Neural crest cell (in vitro differentiated cells): ENCODE results near the gene CDC42BPG. TPM values are rescaled to one million over a fixed set of nuclear protein-coding genes. Genes with fewer than 3 reads are reported as not detected.

Source experiments
- DNase-seq: peaks from one replicate; pipeline ENCODE4 v3.0.0; 2021; ENCODE audit warnings: low read depth, mixed read lengths, low spot score
- H3K27ac Mint-ChIP-seq: one replicate; pipeline ENCODE4 v1.8.0; 2021; ENCODE audit warnings: mild to moderate bottlenecking, mixed read lengths; ENCODE audit not compliant: unreplicated experiment
- H3K27me3 Mint-ChIP-seq: 2 replicates; pipeline ENCODE4 v1.8.0; 2021; ENCODE audit warnings: low read depth, mild to moderate bottlenecking, mixed read lengths
- H3K36me3 Mint-ChIP-seq: 2 replicates; pipeline ENCODE4 v1.8.0; 2021; ENCODE audit warnings: low read depth, mild to moderate bottlenecking, mixed read lengths
- H3K4me1 Mint-ChIP-seq: 2 replicates; pipeline ENCODE4 v1.8.0; 2021; ENCODE audit warnings: mixed read lengths
- H3K4me3 Mint-ChIP-seq: one replicate; pipeline ENCODE4 v1.8.0; 2021; ENCODE audit warnings: mild to moderate bottlenecking, mixed read lengths
- H3K9me3 Mint-ChIP-seq: 2 replicates; pipeline ENCODE4 v1.8.0; 2021; ENCODE audit warnings: mixed read lengths
- total RNA-seq: library from RNA; stranded (reverse); gene quantifications from 2 replicates; pipeline ENCODE4 v1.2.1, GENCODE V29; 2021
- TF ChIP-seq, protein P1 (sequence below): fragments of 200-600 bp; sonication (generic); conservative IDR thresholded peaks from 2 replicates; pipeline ENCODE4 v1.5.0; 2021; ENCODE audit warnings: antibody characterized with exemption, mild to moderate bottlenecking

The CDC42BPG gene
- total RNA-seq, 1 donor from 2014 or later, result 3.5 TPM

DNA sequence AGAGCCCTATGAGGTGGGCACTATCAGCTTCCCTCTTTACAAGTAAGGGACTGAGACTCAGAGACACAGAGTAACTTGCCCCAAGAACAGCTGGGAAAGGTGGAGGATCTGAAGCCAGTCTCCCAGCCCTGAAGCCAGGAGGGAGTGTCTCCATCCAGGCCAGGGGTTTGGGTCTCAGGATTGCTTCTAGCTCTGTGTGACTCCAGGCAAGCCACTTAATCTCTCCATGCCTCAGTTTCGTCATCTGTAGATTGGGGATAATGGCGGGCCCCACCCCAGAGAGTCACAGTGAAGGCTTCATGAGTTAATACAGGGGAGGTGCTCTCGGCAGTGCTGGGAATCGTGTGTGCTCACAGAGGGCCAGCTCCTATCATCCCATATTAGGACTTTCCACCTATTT is 52.0 kb downstream of the CDC42BPG start:
- Mint-ChIP-seq H3K36me3 (no peaks in the 10 kb centered on the region), H3K27me3 (no peaks in the 10 kb centered on the region), H3K4me1 (no peaks in the 10 kb centered on the region), H3K9me3 (no peaks in the 10 kb centered on the region), H3K4me3 (no peak overlapping the region), H3K27ac (no peak overlapping the region)
- TF ChIP-seq, protein P1, sequence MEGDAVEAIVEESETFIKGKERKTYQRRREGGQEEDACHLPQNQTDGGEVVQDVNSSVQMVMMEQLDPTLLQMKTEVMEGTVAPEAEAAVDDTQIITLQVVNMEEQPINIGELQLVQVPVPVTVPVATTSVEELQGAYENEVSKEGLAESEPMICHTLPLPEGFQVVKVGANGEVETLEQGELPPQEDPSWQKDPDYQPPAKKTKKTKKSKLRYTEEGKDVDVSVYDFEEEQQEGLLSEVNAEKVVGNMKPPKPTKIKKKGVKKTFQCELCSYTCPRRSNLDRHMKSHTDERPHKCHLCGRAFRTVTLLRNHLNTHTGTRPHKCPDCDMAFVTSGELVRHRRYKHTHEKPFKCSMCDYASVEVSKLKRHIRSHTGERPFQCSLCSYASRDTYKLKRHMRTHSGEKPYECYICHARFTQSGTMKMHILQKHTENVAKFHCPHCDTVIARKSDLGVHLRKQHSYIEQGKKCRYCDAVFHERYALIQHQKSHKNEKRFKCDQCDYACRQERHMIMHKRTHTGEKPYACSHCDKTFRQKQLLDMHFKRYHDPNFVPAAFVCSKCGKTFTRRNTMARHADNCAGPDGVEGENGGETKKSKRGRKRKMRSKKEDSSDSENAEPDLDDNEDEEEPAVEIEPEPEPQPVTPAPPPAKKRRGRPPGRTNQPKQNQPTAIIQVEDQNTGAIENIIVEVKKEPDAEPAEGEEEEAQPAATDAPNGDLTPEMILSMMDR, result no peak
- no peak for DNase-seq

DNA sequence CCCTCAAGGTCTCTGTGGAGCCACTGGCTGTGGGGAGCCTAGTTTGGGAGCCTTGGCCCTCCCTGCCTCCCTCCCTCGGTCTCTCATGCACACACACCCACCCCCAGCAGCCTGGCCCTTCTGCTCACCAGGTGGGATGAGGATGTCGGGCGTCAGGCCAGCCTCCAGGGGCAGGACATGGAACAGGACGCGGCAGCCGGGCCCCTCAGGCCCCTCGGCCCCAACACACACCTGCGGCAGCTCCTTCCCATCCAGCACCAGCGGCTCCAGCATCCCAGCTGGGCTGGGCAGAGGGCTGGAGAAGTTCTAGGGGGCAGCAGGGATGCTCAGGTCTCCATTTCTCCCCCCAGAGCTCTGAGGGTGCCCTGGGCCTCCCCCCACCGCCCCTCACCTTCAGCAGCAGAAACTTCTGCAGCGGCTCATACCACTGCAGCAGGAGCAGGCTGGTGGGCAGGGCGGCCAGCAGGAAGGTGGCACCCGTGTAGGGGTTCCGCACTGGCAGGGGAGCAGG is 52.6 kb downstream of the CDC42BPG start:
- Mint-ChIP-seq H3K27me3 (no peaks in the 10 kb centered on the region), H3K27ac (no peak overlapping the region), H3K9me3 (no peaks in the 10 kb centered on the region), H3K4me3 (no peak overlapping the region), H3K4me1 (no peaks in the 10 kb centered on the region), H3K36me3 (no peaks in the 10 kb centered on the region)
- TF ChIP-seq, protein P1, result no peak
- DNase-seq, result no peak

DNA sequence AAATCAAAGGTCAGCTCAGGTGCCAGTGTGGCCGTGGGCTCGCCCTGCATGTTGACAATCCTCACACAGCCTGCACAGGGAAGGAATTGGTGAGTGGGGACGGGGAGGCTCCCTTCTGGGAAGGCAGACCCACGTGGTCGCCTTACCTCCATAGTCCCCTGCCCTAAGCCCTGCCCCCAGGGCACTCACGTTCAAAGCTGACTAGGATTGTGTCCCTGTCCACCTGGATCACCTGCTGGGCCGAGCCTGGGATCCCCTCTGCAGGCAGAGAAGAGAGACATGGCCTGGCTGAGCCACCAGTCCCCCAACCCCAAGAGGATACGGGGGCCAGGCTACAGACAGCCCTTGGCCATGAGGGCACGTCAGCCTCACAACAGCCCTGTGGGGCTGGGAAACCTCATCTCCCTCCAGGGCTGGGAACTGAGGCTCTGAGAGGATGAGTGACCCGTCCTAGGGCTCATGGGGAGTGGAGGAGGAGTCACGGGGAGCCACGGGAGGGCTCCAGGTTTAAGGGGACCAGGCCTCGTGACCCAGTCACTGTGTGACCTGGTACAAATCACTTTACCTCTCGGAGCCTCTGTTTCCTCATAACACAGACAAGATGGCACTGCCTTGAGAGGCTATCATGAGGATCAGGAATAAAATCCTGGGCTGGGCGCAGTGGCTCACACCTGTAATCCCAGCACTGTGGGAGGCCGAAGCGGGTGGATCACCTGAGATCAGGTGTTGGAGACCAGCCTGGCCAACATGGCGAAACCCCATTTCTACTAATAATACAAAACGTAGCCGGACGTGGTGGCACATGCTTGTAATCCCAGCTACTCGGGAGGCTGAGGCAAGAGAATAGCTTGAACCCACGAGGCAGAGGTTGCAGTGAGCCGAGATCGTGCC is 54.0 kb downstream of the CDC42BPG start:
- H3K27me3 Mint-ChIP-seq, result no peaks in the 10 kb centered on the region
- DNase-seq, result no peak
- H3K4me3 Mint-ChIP-seq, result no peak overlapping the region
- no peaks in the 10 kb centered on the region for H3K9me3 Mint-ChIP-seq
- H3K36me3 Mint-ChIP-seq, result no peaks in the 10 kb centered on the region
- H3K27ac Mint-ChIP-seq, result no peak overlapping the region
- TF ChIP-seq, protein P1, result no peak
- no peaks in the 10 kb centered on the region for H3K4me1 Mint-ChIP-seq

DNA sequence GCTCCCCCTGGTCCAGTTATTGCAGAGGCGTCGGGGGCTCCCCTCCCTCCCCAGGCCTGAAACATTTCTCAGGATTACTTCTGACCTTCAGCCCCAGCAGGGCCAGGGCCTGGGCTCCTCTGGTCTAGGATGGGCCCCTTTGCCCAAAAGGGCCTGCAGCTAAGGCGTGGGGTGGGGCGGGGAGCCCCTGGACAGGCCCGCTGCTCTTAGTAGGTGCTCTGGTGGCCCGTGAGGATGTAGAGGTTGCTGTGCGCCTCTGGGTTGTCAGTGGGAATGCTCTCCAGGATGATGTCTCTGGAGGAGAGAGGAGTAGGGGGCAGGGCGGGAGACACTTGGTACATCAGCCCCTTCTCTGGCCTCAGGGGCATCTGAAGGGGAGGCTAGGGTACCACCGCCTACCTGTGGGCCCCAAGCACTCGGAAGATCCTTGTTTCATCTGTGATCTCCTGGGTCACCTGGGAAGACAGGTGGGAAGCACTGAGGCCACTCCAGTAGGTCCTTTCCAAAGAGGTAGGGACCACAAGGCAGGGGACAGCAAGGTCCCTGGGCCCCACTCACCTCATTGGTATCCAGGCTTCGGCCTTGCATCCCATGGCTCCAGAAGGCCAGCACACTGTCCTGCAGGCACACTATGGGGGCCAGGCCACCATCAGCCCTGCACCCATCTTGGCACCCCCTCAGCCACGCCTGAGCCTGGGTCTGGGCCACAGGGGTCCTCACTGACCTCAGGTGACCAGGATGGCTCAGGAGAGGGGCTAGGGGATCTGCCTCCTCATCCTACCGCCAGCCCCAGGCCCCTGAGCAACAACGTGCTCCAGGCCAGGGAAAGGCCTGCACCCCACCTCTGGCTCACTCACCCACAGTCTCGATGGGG is 54.9 kb downstream of the CDC42BPG start:
- Mint-ChIP-seq H3K27me3 (no peaks in the 10 kb centered on the region), H3K4me1 (no peaks in the 10 kb centered on the region), H3K9me3 (no peaks in the 10 kb centered on the region), H3K27ac (no peak overlapping the region), H3K36me3 (no peaks in the 10 kb centered on the region), H3K4me3 (no peak overlapping the region)
- DNase-seq, result no peak
- TF ChIP-seq, protein P1, result no peak

DNA sequence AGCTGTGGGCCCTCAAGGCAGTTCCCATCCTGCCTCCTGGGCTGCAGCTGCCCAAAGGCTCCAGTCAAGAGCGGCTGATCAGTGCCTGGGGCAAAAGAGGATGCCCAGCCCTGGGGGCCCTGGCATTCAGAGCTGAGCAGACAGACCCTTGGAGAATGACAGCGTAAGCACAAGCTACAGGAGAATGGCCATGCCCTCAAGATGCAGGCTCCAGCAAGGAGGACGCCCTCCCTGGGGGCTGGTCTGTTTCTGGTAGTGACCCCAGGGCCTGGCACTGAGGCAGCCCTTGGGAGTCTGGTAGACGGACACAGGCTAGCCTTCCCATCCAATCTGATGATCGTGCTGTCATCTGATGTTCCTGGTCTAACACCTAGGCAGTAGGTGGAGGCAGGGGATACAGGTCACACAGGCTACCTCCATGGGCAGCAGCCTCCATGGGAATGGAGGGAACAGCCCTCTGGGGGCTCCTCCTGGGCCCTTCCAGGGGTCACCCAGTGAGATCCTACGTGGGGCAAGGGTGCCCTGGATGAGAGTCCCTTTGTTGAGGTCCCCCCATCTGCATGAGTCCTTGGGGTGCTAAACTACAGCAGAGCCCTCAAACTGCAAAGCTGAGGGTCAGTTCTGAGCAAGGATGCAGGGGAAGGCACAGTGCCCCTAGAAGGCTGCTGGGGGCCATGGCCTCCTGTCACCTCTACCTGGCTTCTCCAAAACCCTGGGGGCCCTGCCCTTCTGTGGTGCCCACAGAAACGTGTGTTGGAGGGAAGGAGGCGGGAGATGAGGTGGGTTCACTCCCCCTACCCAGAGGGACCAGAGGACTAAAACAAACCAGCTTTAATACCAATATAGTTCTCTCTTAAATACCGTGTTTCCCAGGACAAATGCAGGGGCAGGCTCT is 55.9 kb downstream of the CDC42BPG start:
- no peaks in the 10 kb centered on the region for H3K9me3 Mint-ChIP-seq
- H3K4me1 Mint-ChIP-seq, result no peaks in the 10 kb centered on the region
- no peak for DNase-seq
- TF ChIP-seq, protein P1, result no peak
- H3K27me3 Mint-ChIP-seq, result no peaks in the 10 kb centered on the region
- H3K36me3 Mint-ChIP-seq, result no peaks in the 10 kb centered on the region
- H3K27ac Mint-ChIP-seq, result no peak overlapping the region
- no peak overlapping the region for H3K4me3 Mint-ChIP-seq
